Endometrium (tissue), 2 donors: Measurements from ENCODE around the gene PLEKHH2.

Source experiments
- FAIRE-seq: peaks from 2 replicates; lab custom pipeline; 2012; peaks lifted over from hg19 to GRCh38; lab: Jason Lieb, UNC
- donor health status: control.
- donor health status: control.

PLEKHH2 gene

GRCh38 chr2:43812947-43813346 lies 175.9 kb downstream of the PLEKHH2 start:
- FAIRE-seq = no peak

GRCh38 chr2:43814711-43815110 lies 177.7 kb downstream of the PLEKHH2 start:
- FAIRE-seq = no peak
